H9 (cell line): ENCODE results near the gene ZSCAN18. TPM values are rescaled to one million over a fixed set of nuclear protein-coding genes. Genes with fewer than 3 reads are reported as not detected.

ENCODE experiments used
- DNase-seq: peaks from one replicate; pipeline ENCODE4 v3.0.0-alpha.2; 2017
- H2AFZ ChIP-seq: one replicate; pipeline ENCODE4 v1.6.1; 2013; ENCODE audit warnings: mild to moderate bottlenecking, low read length, control low read depth, moderate library complexity
- H2AK5ac ChIP-seq: 2 replicates; pipeline ENCODE4 v1.6.1; 2013; ENCODE audit warnings: low read length, control low read depth, mixed read lengths; ENCODE audit not compliant: insufficient read length
- H2BK120ac ChIP-seq: one replicate; pipeline ENCODE4 v1.6.1; 2013; ENCODE audit warnings: low read depth, mild to moderate bottlenecking, low read length, control low read depth, inconsistent platforms; ENCODE audit not compliant: poor library complexity, severe bottlenecking
- H2BK12ac ChIP-seq: 2 replicates; pipeline ENCODE4 v1.6.1; 2013; ENCODE audit warnings: low read length, control low read depth, mixed read lengths, low read depth; ENCODE audit not compliant: insufficient read length
- H2BK15ac ChIP-seq: 2 replicates; pipeline ENCODE4 v1.6.1; 2013; ENCODE audit warnings: low read depth, low read length, control low read depth
- H2BK20ac ChIP-seq: one replicate; pipeline ENCODE4 v1.6.1; 2013; ENCODE audit warnings: low read depth, mild to moderate bottlenecking, low read length, control low read depth, inconsistent platforms; ENCODE audit not compliant: poor library complexity, severe bottlenecking
- H2BK5ac ChIP-seq: 2 replicates; pipeline ENCODE4 v1.6.1; 2013; ENCODE audit warnings: low read length, control low read depth, mixed read lengths; ENCODE audit not compliant: insufficient read length
- H3K14ac ChIP-seq: 2 replicates; pipeline ENCODE4 v1.6.1; 2013; ENCODE audit warnings: low read length, control low read depth; ENCODE audit not compliant: insufficient read depth
- H3K18ac ChIP-seq: 2 replicates; pipeline ENCODE4 v1.6.1; 2013; ENCODE audit warnings: low read depth, mild to moderate bottlenecking, mixed read lengths, low read length, control low read depth; ENCODE audit not compliant: insufficient read length
- H3K23ac ChIP-seq: 2 replicates; pipeline ENCODE4 v1.6.1; 2013; ENCODE audit warnings: low read length, control low read depth, mixed read lengths, low read depth; ENCODE audit not compliant: insufficient read length
- H3K23me2 ChIP-seq: 2 replicates; pipeline ENCODE4 v1.6.1; 2013; ENCODE audit warnings: low read depth, mild to moderate bottlenecking, mixed read lengths, low read length, control low read depth; ENCODE audit not compliant: insufficient read length, poor library complexity, severe bottlenecking
- H3K27ac ChIP-seq: 2 replicates; pipeline ENCODE4 v1.5.1; 2013; ENCODE audit warnings: low read length, control low read depth, mixed read lengths, low read depth; ENCODE audit not compliant: insufficient read length
- H3K27me3 ChIP-seq: 2 replicates; pipeline ENCODE4 v1.6.1; 2013; ENCODE audit warnings: low read length, control low read depth, inconsistent platforms; ENCODE audit not compliant: insufficient read depth
- H3K4ac ChIP-seq: 2 replicates; pipeline ENCODE4 v1.6.1; 2013; ENCODE audit warnings: low read depth, mild to moderate bottlenecking, control low read depth, inconsistent platforms, low read length, moderate library complexity
- H3K4me1 ChIP-seq: 2 replicates; pipeline ENCODE4 v1.6.1; 2013; ENCODE audit warnings: low read length, control low read depth, inconsistent platforms; ENCODE audit not compliant: insufficient read depth
- H3K4me2 ChIP-seq: 2 replicates; pipeline ENCODE4 v1.6.1; 2013; ENCODE audit warnings: low read length, control low read depth, mixed read lengths; ENCODE audit not compliant: insufficient read length, insufficient read depth
- H3K56ac ChIP-seq: 2 replicates; pipeline ENCODE4 v1.6.1; 2013; ENCODE audit warnings: low read depth, mild to moderate bottlenecking, mixed read lengths, low read length, control low read depth; ENCODE audit not compliant: insufficient read length
- H3K79me1 ChIP-seq: 2 replicates; pipeline ENCODE4 v1.6.1; 2013; ENCODE audit warnings: low read depth, mild to moderate bottlenecking, moderate library complexity, low read length, control low read depth, inconsistent platforms; ENCODE audit not compliant: insufficient read depth, poor library complexity, severe bottlenecking
- H3K79me2 ChIP-seq: 2 replicates; pipeline ENCODE4 v1.6.1; 2013; ENCODE audit warnings: low read length, control low read depth, inconsistent platforms; ENCODE audit not compliant: insufficient read depth
- H3K9ac ChIP-seq: 2 replicates; pipeline ENCODE4 v1.6.1; 2013; ENCODE audit warnings: low read length, control low read depth, mixed read lengths; ENCODE audit not compliant: insufficient read length; ENCODE audit errors: extremely low read depth
- H3K9me3 ChIP-seq: one replicate; pipeline ENCODE4 v1.6.1; 2013; ENCODE audit warnings: low read depth, low read length, inconsistent platforms; ENCODE audit not compliant: control insufficient read depth
- H3T11ph ChIP-seq: one replicate; pipeline ENCODE4 v1.6.1; 2013; ENCODE audit warnings: mild to moderate bottlenecking, low read length, control low read depth, inconsistent platforms
- H4K20me1 ChIP-seq: one replicate; pipeline ENCODE4 v1.6.1; 2013; ENCODE audit not compliant: control insufficient read depth, insufficient read length, insufficient read depth
- H4K5ac ChIP-seq: 2 replicates; pipeline ENCODE4 v1.6.1; 2013; ENCODE audit warnings: low read depth, mild to moderate bottlenecking, mixed read lengths, low read length, control low read depth; ENCODE audit not compliant: insufficient read length
- H4K8ac ChIP-seq: replicated peaks from 2 replicates; pipeline ENCODE4 v1.6.1; 2013; ENCODE audit warnings: low read length, control low read depth, mixed read lengths, low read depth; ENCODE audit not compliant: insufficient read length
- H4K91ac ChIP-seq: 2 replicates; pipeline ENCODE4 v1.6.1; 2013; ENCODE audit warnings: low read depth, mild to moderate bottlenecking, moderate library complexity, mixed read lengths, low read length, control low read depth; ENCODE audit not compliant: insufficient read length
- H3K27ac Mint-ChIP-seq, 3 experiments: 2 replicates in 2 of 3; 3 replicates in 1 of 3; pipeline ENCODE4 v1.8.0; 2020 to 2021; ENCODE audit warnings: mixed read lengths in 3 of 3, mild to moderate bottlenecking in 1 of 3, moderate library complexity in 1 of 3
- H3K27me3 Mint-ChIP-seq: 2 replicates; pipeline ENCODE4 v1.8.0; 2021; ENCODE audit warnings: low read depth, mild to moderate bottlenecking, moderate library complexity, mixed read lengths
- H3K36me3 Mint-ChIP-seq, 3 experiments: 2 replicates in 2 of 3; 3 replicates in 1 of 3; pipeline ENCODE4 v1.8.0; 2020 to 2021; ENCODE audit warnings: low read depth in 3 of 3, mixed read lengths in 3 of 3; ENCODE audit not compliant: insufficient read depth in 1 of 3
- H3K4me1 Mint-ChIP-seq, 2 experiments: 2 replicates each; pipeline ENCODE4 v1.8.0; 2020; ENCODE audit warnings: mixed read lengths in 2 of 2
- H3K4me3 Mint-ChIP-seq, 2 experiments: 2 replicates in 1 of 2; 3 replicates in 1 of 2; pipeline ENCODE4 v1.8.0; 2020 to 2021; ENCODE audit warnings: mild to moderate bottlenecking in 2 of 2, mixed read lengths in 2 of 2, moderate library complexity in 1 of 2
- H3K9me3 Mint-ChIP-seq, 2 experiments: 2 replicates in 1 of 2; 3 replicates in 1 of 2; pipeline ENCODE4 v1.8.0; 2020; ENCODE audit warnings: mild to moderate bottlenecking in 2 of 2, mixed read lengths in 2 of 2, moderate library complexity in 1 of 2
- WGBS: extraction: QIAGEN DNeasy Blood & Tissue Kit; methylation state at CpG from one replicate; pipeline ENCODE4 v1.1.7; 2013; ENCODE audit warnings: missing lambda C conversion rate, low lambda C conversion rate, mixed read lengths; ENCODE audit not compliant: insufficient read length; ENCODE audit errors: extremely low coverage; 5-methylcytosine and 5-hydroxymethylcytosine counted together
- total RNA-seq: library from RNA; stranded (reverse); gene quantifications from 2 replicates; pipeline ENCODE4 v1.2.1, GENCODE V29; 2021
- TF ChIP-seq, protein P1 (sequence below): fragments of 200-600 bp; sonication (generic); conservative IDR thresholded peaks from 3 replicates; pipeline ENCODE4 v1.8.0; 2021; ENCODE audit warnings: antibody characterized with exemption, mild to moderate bottlenecking

ZSCAN18 gene
- total RNA-seq, 1 experiment from 2014 or later = 40.1 TPM

GRCh38 chr19:58086825-58087710 lies 11.0 kb downstream of the ZSCAN18 start:
- H3K18ac ChIP-seq = no peak overlapping the region
- no peaks in the 10 kb centered on the region for H3K27me3 ChIP-seq
- no peak for DNase-seq
- no peak overlapping the region for H2BK12ac ChIP-seq
- no peak overlapping the region for H3K27ac ChIP-seq
- H2BK15ac ChIP-seq = no peak overlapping the region
- no CpG with 5 or more reads among the region's 23 CpGs for WGBS
- TF ChIP-seq, protein P1, sequence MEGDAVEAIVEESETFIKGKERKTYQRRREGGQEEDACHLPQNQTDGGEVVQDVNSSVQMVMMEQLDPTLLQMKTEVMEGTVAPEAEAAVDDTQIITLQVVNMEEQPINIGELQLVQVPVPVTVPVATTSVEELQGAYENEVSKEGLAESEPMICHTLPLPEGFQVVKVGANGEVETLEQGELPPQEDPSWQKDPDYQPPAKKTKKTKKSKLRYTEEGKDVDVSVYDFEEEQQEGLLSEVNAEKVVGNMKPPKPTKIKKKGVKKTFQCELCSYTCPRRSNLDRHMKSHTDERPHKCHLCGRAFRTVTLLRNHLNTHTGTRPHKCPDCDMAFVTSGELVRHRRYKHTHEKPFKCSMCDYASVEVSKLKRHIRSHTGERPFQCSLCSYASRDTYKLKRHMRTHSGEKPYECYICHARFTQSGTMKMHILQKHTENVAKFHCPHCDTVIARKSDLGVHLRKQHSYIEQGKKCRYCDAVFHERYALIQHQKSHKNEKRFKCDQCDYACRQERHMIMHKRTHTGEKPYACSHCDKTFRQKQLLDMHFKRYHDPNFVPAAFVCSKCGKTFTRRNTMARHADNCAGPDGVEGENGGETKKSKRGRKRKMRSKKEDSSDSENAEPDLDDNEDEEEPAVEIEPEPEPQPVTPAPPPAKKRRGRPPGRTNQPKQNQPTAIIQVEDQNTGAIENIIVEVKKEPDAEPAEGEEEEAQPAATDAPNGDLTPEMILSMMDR = no peak
- no peak overlapping the region for H2AFZ ChIP-seq
- no peak overlapping the region for H3K4ac ChIP-seq
- H4K5ac ChIP-seq = no peak overlapping the region
- no peaks in the 10 kb centered on the region for H3K9me3 ChIP-seq
- no peak overlapping the region for H3K4me3 Mint-ChIP-seq
- peaks cover 45 to 53% (median 50%) of the 10 kb centered on the region in 3 experiments for H3K36me3 Mint-ChIP-seq
- no peaks in the 10 kb centered on the region for H3K4me1 ChIP-seq
- no peaks in the 10 kb centered on the region for H4K20me1 ChIP-seq
- H4K8ac ChIP-seq = no peak overlapping the region
- no peak overlapping the region for H2AK5ac ChIP-seq
- H2BK20ac ChIP-seq = no peak overlapping the region
- H3K79me1 ChIP-seq = peaks cover 2% of the 10 kb centered on the region
- no peak overlapping the region for H2BK5ac ChIP-seq
- H3K23me2 ChIP-seq = no peaks in the 10 kb centered on the region
- no peaks in the 10 kb centered on the region for H3K27me3 Mint-ChIP-seq
- H3K4me2 ChIP-seq = no peak overlapping the region
- no peak overlapping the region for H3K56ac ChIP-seq
- no peak overlapping the region for H3K14ac ChIP-seq
- H3K79me2 ChIP-seq = no peaks in the 10 kb centered on the region
- H3K9ac ChIP-seq = no peak overlapping the region
- H3K23ac ChIP-seq = no peak overlapping the region
- peaks cover 0 to 4% of the 10 kb centered on the region in 2 experiments; a peak in 1 of 4 replicates for H3K4me1 Mint-ChIP-seq
- no peak overlapping the region for H2BK120ac ChIP-seq
- no peak overlapping the region; a peak in 1 of 7 replicates for H3K27ac Mint-ChIP-seq
- H3T11ph ChIP-seq = no peak overlapping the region
- no peak overlapping the region for H4K91ac ChIP-seq
- peaks cover 14 to 15% of the 10 kb centered on the region in 2 experiments; a peak in 4 of 5 replicates for H3K9me3 Mint-ChIP-seq
